ENCODE measurements around the gene TNS2.
A peak's percentile ranks its signal among the peaks of the same experiment; 100 is the strongest.

Gene TNS2

GRCh38 chr12:53065975-53066931, 16.4 kb downstream of the TNS2 start:
- peak; percentile 80 for TF ChIP-seq CTCF (IDR thresholded peaks at IDR 0.05; ENCODE audit: low read depth, low read length, missing control alignments)
- in situ Hi-C loops (cut with HindIII; ENCODE audit: low sequenced_read_pairs) = loop anchor here (5.0 kb wide), 2 partner anchors 36 to 106 kb away; partner anchors contain the start of gene SOAT2
- no peak overlapping the region for H3K4me3 ChIP-seq (ENCODE audit: low read depth, low read length)
- peak; percentile 66 for DNase-seq (ENCODE audit: low read depth)

- in situ Hi-C loops (cut with HindIII; ENCODE audit: low sequenced_read_pairs) = loop anchor here (5.0 kb wide), 2 partner anchors 35 to 105 kb away; partner anchors contain the start of gene SOAT2
Observed at GRCh38 chr12:53067074-53067992, 17.5 kb downstream of the TNS2 start.

GRCh38 chr12:53067993-53068770, 18.3 kb downstream of the TNS2 start:
- in situ Hi-C loops (cut with HindIII; ENCODE audit: low sequenced_read_pairs) = loop anchor here (5.0 kb wide), 2 partner anchors 34 to 104 kb away; partner anchors contain the start of gene SOAT2
- H3K4me3 ChIP-seq (ENCODE audit: low read depth, low read length) = no peak overlapping the region
- DNase-seq (ENCODE audit: low read depth) = no peak
- no peak for TF ChIP-seq CTCF (IDR thresholded peaks at IDR 0.05; ENCODE audit: low read depth, low read length, missing control alignments)

More at GRCh38 chr12:53067074-53067992, 17.5 kb downstream of the TNS2 start:
- no peak for DNase-seq (ENCODE audit: low read depth)
- TF ChIP-seq CTCF (IDR thresholded peaks at IDR 0.05; ENCODE audit: low read depth, low read length, missing control alignments) = no peak
- H3K4me3 ChIP-seq (ENCODE audit: low read depth, low read length) = no peak overlapping the region

- no peak for TF ChIP-seq CTCF (IDR thresholded peaks at IDR 0.05; ENCODE audit: low read depth, low read length, missing control alignments)
- DNase-seq (ENCODE audit: low read depth) = no peak
- in situ Hi-C loops (cut with HindIII; ENCODE audit: low sequenced_read_pairs) = loop anchor here (5.0 kb wide), 2 partner anchors 33 to 103 kb away; partner anchors contain the start of gene SOAT2
- H3K4me3 ChIP-seq (ENCODE audit: low read depth, low read length) = no peak overlapping the region
Observed at GRCh38 chr12:53068811-53069585, 19.1 kb downstream of the TNS2 start.

- H3K4me3 ChIP-seq (ENCODE audit: low read depth, low read length) = no peak overlapping the region
- DNase-seq (ENCODE audit: low read depth) = no peak
- in situ Hi-C loops (cut with HindIII; ENCODE audit: low sequenced_read_pairs) = loop anchor here (5.0 to 10.0 kb wide), 3 partner anchors 32 to 125 kb away; partner anchors contain the start of gene SOAT2
- TF ChIP-seq CTCF (IDR thresholded peaks at IDR 0.05; ENCODE audit: low read depth, low read length, missing control alignments) = no peak
Observed at GRCh38 chr12:53069621-53070410, 20.0 kb downstream of the TNS2 start.

Measured in astrocyte of the cerebellum (primary cell).